Measurements from ENCODE around the gene CFAP65. TPM values are rescaled to one million over a fixed set of nuclear protein-coding genes. Genes with fewer than 3 reads are reported as not detected.

The CFAP65 gene, protein sequence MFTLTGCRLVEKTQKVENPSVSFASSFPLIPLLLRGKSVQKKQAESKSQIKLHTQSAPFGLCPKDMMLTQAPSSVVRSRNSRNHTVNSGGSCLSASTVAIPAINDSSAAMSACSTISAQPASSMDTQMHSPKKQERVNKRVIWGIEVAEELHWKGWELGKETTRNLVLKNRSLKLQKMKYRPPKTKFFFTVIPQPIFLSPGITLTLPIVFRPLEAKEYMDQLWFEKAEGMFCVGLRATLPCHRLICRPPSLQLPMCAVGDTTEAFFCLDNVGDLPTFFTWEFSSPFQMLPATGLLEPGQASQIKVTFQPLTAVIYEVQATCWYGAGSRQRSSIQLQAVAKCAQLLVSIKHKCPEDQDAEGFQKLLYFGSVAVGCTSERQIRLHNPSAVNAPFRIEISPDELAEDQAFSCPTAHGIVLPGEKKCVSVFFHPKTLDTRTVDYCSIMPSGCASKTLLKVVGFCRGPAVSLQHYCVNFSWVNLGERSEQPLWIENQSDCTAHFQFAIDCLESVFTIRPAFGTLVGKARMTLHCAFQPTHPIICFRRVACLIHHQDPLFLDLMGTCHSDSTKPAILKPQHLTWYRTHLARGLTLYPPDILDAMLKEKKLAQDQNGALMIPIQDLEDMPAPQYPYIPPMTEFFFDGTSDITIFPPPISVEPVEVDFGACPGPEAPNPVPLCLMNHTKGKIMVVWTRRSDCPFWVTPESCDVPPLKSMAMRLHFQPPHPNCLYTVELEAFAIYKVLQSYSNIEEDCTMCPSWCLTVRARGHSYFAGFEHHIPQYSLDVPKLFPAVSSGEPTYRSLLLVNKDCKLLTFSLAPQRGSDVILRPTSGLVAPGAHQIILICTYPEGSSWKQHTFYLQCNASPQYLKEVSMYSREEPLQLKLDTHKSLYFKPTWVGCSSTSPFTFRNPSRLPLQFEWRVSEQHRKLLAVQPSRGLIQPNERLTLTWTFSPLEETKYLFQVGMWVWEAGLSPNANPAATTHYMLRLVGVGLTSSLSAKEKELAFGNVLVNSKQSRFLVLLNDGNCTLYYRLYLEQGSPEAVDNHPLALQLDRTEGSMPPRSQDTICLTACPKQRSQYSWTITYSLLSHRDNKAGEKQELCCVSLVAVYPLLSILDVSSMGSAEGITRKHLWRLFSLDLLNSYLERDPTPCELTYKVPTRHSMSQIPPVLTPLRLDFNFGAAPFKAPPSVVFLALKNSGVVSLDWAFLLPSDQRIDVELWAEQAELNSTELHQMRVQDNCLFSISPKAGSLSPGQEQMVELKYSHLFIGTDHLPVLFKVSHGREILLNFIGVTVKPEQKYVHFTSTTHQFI (N-terminal part only)
- under 0.01 TPM in 1 of 2 replicates, not detected in the other for total RNA-seq

DNA sequence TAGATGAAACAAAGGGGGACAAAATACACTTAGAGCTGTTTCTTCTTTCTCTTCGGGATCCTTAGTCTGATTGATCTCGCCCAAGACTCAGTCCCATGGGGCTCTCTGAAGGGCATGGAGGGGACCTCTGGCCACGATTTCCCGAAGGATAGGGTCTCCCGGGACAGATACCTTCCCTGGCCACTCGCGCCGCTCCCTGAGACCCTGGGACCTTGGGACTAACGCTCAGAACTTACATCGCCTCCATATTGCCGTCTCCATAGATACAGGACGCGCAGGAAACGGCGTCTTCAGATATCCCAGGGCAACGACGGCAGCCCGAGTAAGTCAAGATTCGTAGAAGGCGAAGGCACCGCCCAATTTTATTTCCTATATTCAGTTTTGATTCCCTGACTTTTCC, at the start of gene CFAP65:
Gene CFAP65, minus strand, starts transcription at position 265 of the 400 bp plus-strand sequence. CDS start 2,468 bp downstream, outside the sequence.

GRCh38 chr2:219060821-219061791, 19.8 kb upstream of the CFAP65 start, which contains the start of gene IHH:
Gene IHH (minus strand): TSS chr2:219060921. CDS start chr2:219060467, 454 bp downstream.

DNA sequence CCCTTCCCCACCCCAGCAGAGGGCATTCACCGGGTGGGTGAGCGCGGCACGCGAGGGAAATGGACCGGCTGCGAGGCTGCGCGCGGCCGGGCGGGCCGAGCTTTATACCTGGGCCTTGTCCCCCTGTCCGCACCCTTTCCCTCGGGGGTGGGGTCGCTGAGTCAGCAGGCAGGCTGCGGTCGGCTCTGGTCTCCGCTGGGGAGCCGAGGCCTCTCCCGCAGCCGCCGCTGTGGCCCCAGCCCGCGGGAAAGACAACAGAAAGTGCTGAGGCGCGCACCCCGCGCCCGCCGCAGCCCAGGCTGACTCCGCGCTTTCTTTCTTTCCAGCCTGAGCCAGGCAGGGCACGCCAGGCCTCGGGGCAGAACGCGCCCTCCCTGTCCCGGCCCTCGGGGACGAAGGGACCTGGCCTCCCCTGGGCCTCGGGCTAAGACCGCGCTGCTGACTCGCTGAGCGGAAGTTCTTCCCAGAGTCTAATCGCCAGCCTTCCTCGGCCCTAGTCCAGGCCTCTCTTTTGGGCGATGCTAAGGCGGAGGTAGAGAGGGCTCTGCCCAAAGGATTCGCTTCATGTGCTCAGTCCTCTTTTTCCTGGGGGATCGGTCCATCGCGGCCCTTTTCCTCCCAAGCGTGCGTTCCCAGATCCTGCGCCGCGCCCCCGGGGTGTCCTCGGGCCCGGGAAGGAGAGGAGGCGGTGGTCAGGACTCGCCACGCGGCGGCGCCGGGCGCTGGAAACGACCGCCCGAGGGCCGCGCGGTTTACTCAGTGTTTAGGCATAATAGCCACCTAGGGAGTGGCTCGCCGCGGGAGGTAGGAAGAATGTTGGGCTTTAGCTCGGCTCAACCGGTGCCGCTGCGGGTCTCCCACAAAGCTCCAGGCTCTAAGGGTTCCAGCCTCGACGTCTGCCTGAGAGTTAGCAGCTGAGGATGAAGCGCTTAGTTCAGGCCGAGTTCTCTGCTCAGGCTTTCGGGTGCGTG, 47.7 kb downstream of the CFAP65 start, which contains the start of gene CRYBA2:
Gene CRYBA2, minus strand, starts transcription at position 78 of the 971 bp plus-strand sequence. CDS start 246 bp downstream, outside the sequence.

DNA sequence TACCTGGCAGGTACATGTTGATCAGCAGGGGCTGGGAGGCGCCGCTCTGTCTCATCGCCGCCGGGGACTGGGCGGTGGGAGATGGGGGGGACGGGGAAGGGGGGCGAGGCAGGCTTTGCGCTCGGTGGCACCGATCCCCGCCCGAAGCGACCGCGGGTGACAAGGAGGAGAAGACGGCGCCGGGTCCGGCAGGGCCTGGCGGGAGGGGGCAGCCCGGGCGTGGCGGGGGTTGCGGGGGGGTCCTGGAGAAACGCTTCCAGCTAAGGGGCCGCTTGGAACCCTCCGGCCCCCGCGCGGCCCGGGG, 56.3 kb downstream of the CFAP65 start, which contains the start of gene FEV:
Gene FEV, minus strand, starts transcription at position 164 of the 304 bp plus-strand sequence. Its CDS starts 109 bp downstream, at position 55.

GRCh38 chr2:218959141-218959731, 82.1 kb downstream of the CFAP65 start, which contains the start of gene CDK5R2:
Gene CDK5R2 (plus strand): TSS chr2:218959666. CDS start chr2:218959821, 155 bp downstream.

Other genes starting within 250 kb of the CFAP65 start
- not detected in 2 replicates for gene PRKAG3, start 209.7 kb downstream of the CFAP65 start, total RNA-seq
- gene WNT6, start 181.7 kb downstream of the CFAP65 start, total RNA-seq: not detected in 2 replicates
- not detected in 2 replicates for gene WNT10A, start 160.7 kb downstream of the CFAP65 start, total RNA-seq
- not detected in 2 replicates for gene CDK5R2, start 81.8 kb downstream of the CFAP65 start, total RNA-seq
- gene FEV, start 56.3 kb downstream of the CFAP65 start, total RNA-seq: not detected in 2 replicates
- not detected in 2 replicates for gene CRYBA2, start 48.1 kb downstream of the CFAP65 start, total RNA-seq
- gene IHH, start 19.4 kb upstream of the CFAP65 start, total RNA-seq: under 0.01 TPM in 1 of 2 replicates, not detected in the other
- 14.2 and 17.5 TPM in 2 replicates for gene NHEJ1, start 119.3 kb upstream of the CFAP65 start, total RNA-seq
- gene SLC23A3, start 128.5 kb upstream of the CFAP65 start, total RNA-seq: 0.63 and 2.5 TPM in 2 replicates
- gene CNPPD1, start 135.4 kb upstream of the CFAP65 start, total RNA-seq: 24.7 and 27.0 TPM in 2 replicates
- 69.0 and 78.2 TPM in 2 replicates for gene RETREG2, start 136.8 kb upstream of the CFAP65 start, total RNA-seq
- gene ZFAND2B, start 165.3 kb upstream of the CFAP65 start, total RNA-seq: 22.2 and 26.7 TPM in 2 replicates
- gene ABCB6, start 177.4 kb upstream of the CFAP65 start, total RNA-seq: 26.8 and 61.6 TPM in 2 replicates
- gene ATG9A, start 188.1 kb upstream of the CFAP65 start, total RNA-seq: 24.3 and 26.4 TPM in 2 replicates
- 18.0 and 20.5 TPM in 2 replicates for gene ANKZF1, start 188.3 kb upstream of the CFAP65 start, total RNA-seq
- gene GLB1L, start 203.9 kb upstream of the CFAP65 start, total RNA-seq: 11.6 and 18.6 TPM in 2 replicates
- 27.7 and 47.0 TPM in 2 replicates for gene STK16, start 204.0 kb upstream of the CFAP65 start, total RNA-seq
- gene TUBA4B, start 211.7 kb upstream of the CFAP65 start, total RNA-seq: under 0.01 TPM in 1 of 2 replicates, not detected in the other
- 9.4 and 17.8 TPM in 2 replicates for gene TUBA4A, start 212.4 kb upstream of the CFAP65 start, total RNA-seq
- gene DNAJB2, start 237.8 kb upstream of the CFAP65 start, total RNA-seq: 53.9 and 109 TPM in 2 replicates

Data from bronchial smooth muscle cell (primary cell).